Endodermal cell (in vitro differentiated cells): ENCODE data around the gene CD226. TPM values are rescaled to one million over a fixed set of nuclear protein-coding genes. Genes with fewer than 3 reads are reported as not detected.
"Not testable (repeated sequence)": the region's sequence is repeated elsewhere in the genome, so short reads cannot be mapped to it uniquely, and the experiment has no call there.

Experiments
- DNase-seq: peaks from one replicate; pipeline ENCODE4 v3.0.0-alpha.2; 2017
- H3K27ac ChIP-seq: 2 replicates; pipeline ENCODE4 v1.5.1; 2013; ENCODE audit warnings: mild to moderate bottlenecking, low read depth, low read length, moderate library complexity
- H3K27me3 ChIP-seq: 2 replicates; pipeline ENCODE4 v1.6.1; 2013; ENCODE audit warnings: mild to moderate bottlenecking, low read length, moderate library complexity; ENCODE audit not compliant: insufficient read depth, control insufficient read depth, poor library complexity, severe bottlenecking
- H3K36me3 ChIP-seq: 2 replicates; pipeline ENCODE4 v1.7.0; 2013; ENCODE audit warnings: mild to moderate bottlenecking, low read length, moderate library complexity; ENCODE audit not compliant: control insufficient read depth, insufficient read depth
- H3K4me1 ChIP-seq: one replicate; pipeline ENCODE4 v1.7.0; 2013; ENCODE audit warnings: low read length; ENCODE audit not compliant: control insufficient read depth, insufficient read depth
- H3K4me3 ChIP-seq: 2 replicates; pipeline ENCODE4 v1.5.1; 2013; ENCODE audit warnings: mild to moderate bottlenecking, low read length, moderate library complexity
- H3K9ac ChIP-seq: 2 replicates; pipeline ENCODE4 v1.6.1; 2013; ENCODE audit warnings: mild to moderate bottlenecking, low read length, moderate library complexity; ENCODE audit not compliant: poor library complexity, severe bottlenecking; ENCODE audit errors: extremely low read depth
- H3K9me3 ChIP-seq: 2 replicates; pipeline ENCODE4 v1.6.1; 2013; ENCODE audit warnings: mild to moderate bottlenecking, low read length, moderate library complexity; ENCODE audit not compliant: control insufficient read depth
- H3K27ac Mint-ChIP-seq: 2 replicates; pipeline ENCODE4 v1.8.0; 2020; ENCODE audit warnings: mixed read lengths
- H3K27me3 Mint-ChIP-seq: 2 replicates; pipeline ENCODE4 v1.8.0; 2021; ENCODE audit warnings: mild to moderate bottlenecking, mixed read lengths; ENCODE audit not compliant: insufficient read depth
- H3K36me3 Mint-ChIP-seq: 2 replicates; pipeline ENCODE4 v1.8.0; 2020; ENCODE audit warnings: low read depth, mixed read lengths
- H3K4me1 Mint-ChIP-seq: 2 replicates; pipeline ENCODE4 v1.8.0; 2020; ENCODE audit warnings: mixed read lengths
- H3K4me3 Mint-ChIP-seq: 2 replicates; pipeline ENCODE4 v1.8.0; 2020; ENCODE audit warnings: mild to moderate bottlenecking, moderate library complexity, mixed read lengths
- H3K9me3 Mint-ChIP-seq: 2 replicates; pipeline ENCODE4 v1.8.0; 2020; ENCODE audit warnings: mild to moderate bottlenecking, mixed read lengths
- WGBS, 2 experiments: methylation state at CpG; one replicate each; pipeline versions ENCODE4 v1.1.5 to v1.1.7; 2013; ENCODE audit warnings: missing lambda C conversion rate in 2 of 2, mixed read lengths in 1 of 2; ENCODE audit not compliant: insufficient coverage in 1 of 2, insufficient read length in 1 of 2; 5-methylcytosine and 5-hydroxymethylcytosine counted together
- total RNA-seq, 2 donors: library from RNA; stranded (reverse); fragmentation: NEBNext Ultra II Directional in 1 of 2; extraction: Animal tissue kit (Norgen Biotek cat#: 25700) in 1 of 2; gene quantifications; 2 replicates in 1 of 2; 3 replicates in 1 of 2; pipeline ENCODE4 v1.2.1, GENCODE V29; 2021
- TF ChIP-seq, protein P1 (sequence below): fragments of 200-600 bp; sonication (generic); conservative IDR thresholded peaks from 2 replicates; pipeline ENCODE4 v1.5.0; 2021; ENCODE audit warnings: antibody characterized with exemption, mild to moderate bottlenecking

The CD226 gene
- total RNA-seq, 2 donors from 2014 or later: 0.13 TPM; not detected in 1

DNA sequence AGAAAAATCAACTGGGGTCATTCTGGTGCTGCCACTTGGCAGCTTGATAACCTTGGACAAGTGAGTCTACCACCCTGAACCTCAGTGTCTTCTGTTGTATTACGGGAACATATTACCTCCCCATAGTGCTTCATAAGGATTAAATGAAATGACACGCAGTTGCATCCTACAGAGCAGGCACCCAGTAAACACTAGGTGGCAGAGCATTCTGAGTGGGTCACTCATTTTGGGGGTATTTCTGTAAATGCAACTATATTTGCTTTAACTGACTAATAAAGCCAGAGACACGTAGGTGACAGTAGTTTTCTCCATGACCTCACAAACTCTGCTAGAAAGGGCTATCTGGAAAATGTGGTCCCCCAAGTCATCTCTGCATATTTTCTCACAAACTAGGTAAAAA, 4.7 kb downstream of the CD226 start:
- H3K36me3 ChIP-seq: no peaks in the 10 kb centered on the region
- DNase-seq: no peak
- H3K9me3 ChIP-seq: no peaks in the 10 kb centered on the region
- no peaks in the 10 kb centered on the region for H3K4me1 ChIP-seq
- no peak overlapping the region for H3K4me3 Mint-ChIP-seq
- H3K4me1 Mint-ChIP-seq: peaks cover 2% of the 10 kb centered on the region
- peaks cover 5% of the 10 kb centered on the region for H3K9me3 Mint-ChIP-seq
- WGBS, 2 experiments: 85 to 92% methylated on average over 3 of the region's 3 CpGs
- no peak overlapping the region for H3K9ac ChIP-seq
- H3K36me3 Mint-ChIP-seq: no peaks in the 10 kb centered on the region
- H3K27me3 Mint-ChIP-seq: peaks cover 2% of the 10 kb centered on the region
- H3K27me3 ChIP-seq: no peaks in the 10 kb centered on the region
- no peak overlapping the region for H3K4me3 ChIP-seq
- no peak overlapping the region for H3K27ac Mint-ChIP-seq
- TF ChIP-seq, protein P1, sequence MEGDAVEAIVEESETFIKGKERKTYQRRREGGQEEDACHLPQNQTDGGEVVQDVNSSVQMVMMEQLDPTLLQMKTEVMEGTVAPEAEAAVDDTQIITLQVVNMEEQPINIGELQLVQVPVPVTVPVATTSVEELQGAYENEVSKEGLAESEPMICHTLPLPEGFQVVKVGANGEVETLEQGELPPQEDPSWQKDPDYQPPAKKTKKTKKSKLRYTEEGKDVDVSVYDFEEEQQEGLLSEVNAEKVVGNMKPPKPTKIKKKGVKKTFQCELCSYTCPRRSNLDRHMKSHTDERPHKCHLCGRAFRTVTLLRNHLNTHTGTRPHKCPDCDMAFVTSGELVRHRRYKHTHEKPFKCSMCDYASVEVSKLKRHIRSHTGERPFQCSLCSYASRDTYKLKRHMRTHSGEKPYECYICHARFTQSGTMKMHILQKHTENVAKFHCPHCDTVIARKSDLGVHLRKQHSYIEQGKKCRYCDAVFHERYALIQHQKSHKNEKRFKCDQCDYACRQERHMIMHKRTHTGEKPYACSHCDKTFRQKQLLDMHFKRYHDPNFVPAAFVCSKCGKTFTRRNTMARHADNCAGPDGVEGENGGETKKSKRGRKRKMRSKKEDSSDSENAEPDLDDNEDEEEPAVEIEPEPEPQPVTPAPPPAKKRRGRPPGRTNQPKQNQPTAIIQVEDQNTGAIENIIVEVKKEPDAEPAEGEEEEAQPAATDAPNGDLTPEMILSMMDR: peak; percentile 60
- H3K27ac ChIP-seq: no peak overlapping the region

DNA sequence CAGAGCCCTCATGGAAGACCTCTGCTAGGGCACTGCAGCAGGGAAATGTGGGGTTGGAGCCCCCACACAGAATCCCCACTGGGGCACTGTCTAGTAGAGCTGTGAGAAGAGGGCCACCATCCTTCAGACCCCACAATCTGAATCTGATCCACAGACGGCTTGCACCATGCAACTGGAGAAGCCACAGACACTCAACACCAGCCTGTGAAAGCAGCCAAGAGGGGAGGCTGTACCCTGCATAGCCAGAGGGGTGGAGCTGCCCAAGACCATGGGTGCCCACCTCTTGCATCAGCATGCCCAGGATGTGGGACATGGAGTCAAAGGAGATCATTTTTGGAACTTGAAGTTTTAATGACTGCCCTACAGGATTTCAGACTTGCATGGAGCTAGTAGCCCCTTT, 6.5 kb downstream of the CD226 start:
- no peak for DNase-seq
- peaks cover 4% of the 10 kb centered on the region for H3K4me1 Mint-ChIP-seq
- H3K27ac Mint-ChIP-seq: no peak overlapping the region
- TF ChIP-seq, protein P1: no peak
- Histone ChIP-seq H3K4me3 (no peak overlapping the region), H3K27ac (no peak overlapping the region), H3K9ac (no peak overlapping the region), H3K27me3 (no peaks in the 10 kb centered on the region), H3K36me3 (no peaks in the 10 kb centered on the region), H3K9me3 (no peaks in the 10 kb centered on the region), H3K4me1 (no peaks in the 10 kb centered on the region)
- peaks cover 5% of the 10 kb centered on the region for H3K9me3 Mint-ChIP-seq
- no peaks in the 10 kb centered on the region for H3K36me3 Mint-ChIP-seq
- no peak overlapping the region for H3K4me3 Mint-ChIP-seq
- H3K27me3 Mint-ChIP-seq: peaks cover 2% of the 10 kb centered on the region
- WGBS, 2 experiments: 92% methylated on average over 1 of the region's 1 CpG; no CpG with 5 or more reads in 1 of the 2 experiments

DNA sequence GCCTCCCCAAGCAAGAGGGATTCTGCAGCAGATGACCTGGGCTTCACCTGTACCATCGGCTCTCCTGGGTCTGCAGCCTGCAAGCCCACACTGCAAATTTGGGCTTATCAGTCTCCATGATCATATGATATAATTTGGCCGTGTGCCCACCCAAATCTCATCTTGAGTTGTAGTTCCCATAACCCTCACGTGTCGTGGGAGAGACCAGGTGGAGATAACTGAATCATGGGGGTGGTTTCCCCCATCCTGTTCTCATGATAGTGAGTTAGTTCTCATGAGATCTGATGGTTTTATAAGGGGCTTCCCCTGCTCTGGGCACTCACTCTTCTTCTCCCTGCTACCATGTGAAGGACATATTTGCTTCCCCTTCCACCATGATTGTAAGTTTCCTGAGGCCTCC, 7.9 kb downstream of the CD226 start:
- H3K4me3 ChIP-seq, H3K27me3 Mint-ChIP-seq, H3K36me3 ChIP-seq, H3K9me3 ChIP-seq, H3K27ac ChIP-seq, H3K27ac Mint-ChIP-seq, H3K9me3 Mint-ChIP-seq, DNase-seq, H3K36me3 Mint-ChIP-seq, H3K9ac ChIP-seq, H3K4me1 ChIP-seq, H3K4me3 Mint-ChIP-seq, H3K27me3 ChIP-seq: not testable (repeated sequence)
- 99 to 100% methylated on average over 2 to 4 of the region's 4 CpGs for WGBS, 2 experiments
- peaks cover 12% of the 10 kb centered on the region for H3K4me1 Mint-ChIP-seq

DNA sequence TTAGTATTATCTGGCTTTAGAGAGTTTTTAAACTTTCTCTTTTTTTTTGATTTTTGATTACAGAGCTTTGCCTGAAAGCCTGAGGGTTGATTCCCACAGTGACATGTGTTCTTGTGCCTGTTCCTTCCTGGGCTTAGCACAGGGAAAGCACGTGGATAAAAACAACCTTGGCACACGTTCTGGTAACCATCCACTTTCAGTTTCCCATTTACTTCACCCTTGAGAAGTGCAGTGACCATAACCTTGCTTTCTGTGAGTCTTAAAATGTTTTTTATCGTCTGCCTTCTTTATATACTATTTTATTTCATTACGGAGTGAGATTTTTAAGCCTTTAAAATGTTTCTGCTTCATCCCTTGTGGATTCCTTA, 11.5 kb downstream of the CD226 start:
- Mint-ChIP-seq H3K9me3 (peaks cover 1% of the 10 kb centered on the region), H3K4me1 (peaks cover 12% of the 10 kb centered on the region), H3K27ac (no peak overlapping the region), H3K27me3 (peaks cover 2% of the 10 kb centered on the region), H3K4me3 (no peak overlapping the region), H3K36me3 (no peaks in the 10 kb centered on the region)
- H3K4me3 ChIP-seq: no peak overlapping the region
- no peak overlapping the region for H3K27ac ChIP-seq
- H3K9me3 ChIP-seq: no peaks in the 10 kb centered on the region
- no peaks in the 10 kb centered on the region for H3K36me3 ChIP-seq
- H3K4me1 ChIP-seq: peaks cover 17% of the 10 kb centered on the region
- WGBS, 2 experiments: 95 to 100% methylated on average over 2 to 3 of the region's 4 CpGs
- DNase-seq: no peak
- H3K27me3 ChIP-seq: no peaks in the 10 kb centered on the region
- H3K9ac ChIP-seq: no peak overlapping the region
- TF ChIP-seq, protein P1: no peak
